Activated T-helper 1 cell treated with anti-CD3 and anti-CD28 coated beads, Interleukin-12 subunit alpha, Interleukin-12 subunit beta, Interleukin-2, Interleukin-4 antibody, amounts not matched to agents 30 ng/mL and 10 ng/mL and 1 ng/mL, durations not matched to agents 14 hours and 24 hours and 36 hours (primary cell): ENCODE results near the gene SNAPC2. TPM values are rescaled to one million over a fixed set of nuclear protein-coding genes. Genes with fewer than 3 reads are reported as not detected.
A peak's percentile ranks its signal among the peaks of the same experiment; 100 is the strongest.

Experiments
- DNase-seq: peaks from one replicate; pipeline ENCODE4 v3.0.0; 2021; ENCODE audit warnings: low spot score
- H3K27ac Mint-ChIP-seq: one replicate; pipeline ENCODE4 v1.8.0; 2021; ENCODE audit warnings: mild to moderate bottlenecking, mixed read lengths
- H3K27me3 Mint-ChIP-seq: one replicate; pipeline ENCODE4 v1.8.0; 2022; ENCODE audit warnings: mild to moderate bottlenecking, moderate library complexity, mixed read lengths; ENCODE audit not compliant: insufficient read depth
- H3K36me3 Mint-ChIP-seq: one replicate; pipeline ENCODE4 v1.8.0; 2021; ENCODE audit warnings: low read depth, mixed read lengths
- H3K4me1 Mint-ChIP-seq: one replicate; pipeline ENCODE4 v1.8.0; 2021; ENCODE audit warnings: low read depth, mixed read lengths
- H3K4me3 Mint-ChIP-seq: one replicate; pipeline ENCODE4 v1.8.0; 2021; ENCODE audit warnings: mild to moderate bottlenecking, moderate library complexity, mixed read lengths
- H3K9me3 Mint-ChIP-seq: one replicate; pipeline ENCODE4 v1.8.0; 2021; ENCODE audit warnings: mixed read lengths
- intact Hi-C: fragments of 100-400 bp; cut with micrococcal nuclease; formaldehyde crosslinking; loops from one replicate; pipeline ENCODE4 v1.15.1; 2024
- total RNA-seq: library from RNA; stranded (reverse); gene quantifications from 2 replicates; pipeline ENCODE4 v1.2.3, GENCODE V29; 2022

Gene SNAPC2
- total RNA-seq, 1 donor from 2014 or later: 21.3 TPM

- no peak for DNase-seq
- no peak overlapping the region for H3K27ac Mint-ChIP-seq
- H3K36me3 Mint-ChIP-seq: no peaks in the 10 kb centered on the region
- H3K4me3 Mint-ChIP-seq: no peak overlapping the region
- H3K9me3 Mint-ChIP-seq: no peaks in the 10 kb centered on the region
- peaks cover 13% of the 10 kb centered on the region for H3K4me1 Mint-ChIP-seq
- peaks cover 2% of the 10 kb centered on the region for H3K27me3 Mint-ChIP-seq
- intact Hi-C loops: no loop called here
These were observed 21.2 kb upstream of the SNAPC2 start for GRCh38 chr19:7898967-7899366.

- Mint-ChIP-seq H3K27ac (no peak overlapping the region), H3K9me3 (no peaks in the 10 kb centered on the region), H3K4me3 (no peak overlapping the region), H3K27me3 (peaks cover 2% of the 10 kb centered on the region), H3K36me3 (no peaks in the 10 kb centered on the region), H3K4me1 (peaks cover 18% of the 10 kb centered on the region)
- intact Hi-C loops: no loop called here
- no peak for DNase-seq
These were observed 20.3 kb upstream of the SNAPC2 start for GRCh38 chr19:7899751-7900378.

- H3K27ac Mint-ChIP-seq: no peak overlapping the region
- intact Hi-C loops: no loop called here
- peaks cover 23% of the 10 kb centered on the region for H3K4me1 Mint-ChIP-seq
- peak overlapping the region; percentile 26 for H3K4me3 Mint-ChIP-seq
- DNase-seq: no peak
- H3K27me3 Mint-ChIP-seq: peaks cover 2% of the 10 kb centered on the region
- no peaks in the 10 kb centered on the region for H3K9me3 Mint-ChIP-seq
- peaks cover 1% of the 10 kb centered on the region for H3K36me3 Mint-ChIP-seq
These were observed 19.7 kb upstream of the SNAPC2 start for GRCh38 chr19:7900401-7900870.

- Mint-ChIP-seq H3K4me1 (peaks cover 28% of the 10 kb centered on the region), H3K36me3 (peaks cover 5% of the 10 kb centered on the region), H3K9me3 (no peaks in the 10 kb centered on the region), H3K27me3 (peaks cover 2% of the 10 kb centered on the region), H3K4me3 (no peak overlapping the region), H3K27ac (no peak overlapping the region)
- intact Hi-C loops: no loop called here
- no peak for DNase-seq
These were observed 19.2 kb upstream of the SNAPC2 start for GRCh38 chr19:7900931-7901330.

GRCh38 chr19:7901337-7901736 lies 18.8 kb upstream of the SNAPC2 start:
- H3K4me3 Mint-ChIP-seq: no peak overlapping the region
- peaks cover 29% of the 10 kb centered on the region for H3K4me1 Mint-ChIP-seq
- H3K9me3 Mint-ChIP-seq: no peaks in the 10 kb centered on the region
- H3K27me3 Mint-ChIP-seq: peaks cover 2% of the 10 kb centered on the region
- DNase-seq: no peak
- H3K36me3 Mint-ChIP-seq: peaks cover 8% of the 10 kb centered on the region
- no peak overlapping the region for H3K27ac Mint-ChIP-seq
- intact Hi-C loops: no loop called here

- Mint-ChIP-seq H3K4me3 (peak overlapping the region; percentile 90), H3K9me3 (no peaks in the 10 kb centered on the region), H3K27me3 (peaks cover 2% of the 10 kb centered on the region), H3K27ac (peak overlapping the region; percentile 94), H3K4me1 (peaks cover 29% of the 10 kb centered on the region), H3K36me3 (peaks cover 8% of the 10 kb centered on the region)
- no peak for DNase-seq
- intact Hi-C loops: loop anchor here (1.0 kb wide), 5 partner anchors 17 to 223 kb away; partner anchors contain the start of genes SNAPC2, TIMM44 and TRAPPC5
These were observed 17.3 kb upstream of the SNAPC2 start for GRCh38 chr19:7902796-7903243.

GRCh38 chr19:7903244-7904073 lies 16.7 kb upstream of the SNAPC2 start, which contains the start of gene MAP2K7:
Gene MAP2K7, plus strand, starts transcription at chr19:7903877. Its CDS starts 68 bp downstream, at chr19:7903945.
- Mint-ChIP-seq H3K27me3 (peaks cover 2% of the 10 kb centered on the region), H3K27ac (peak within 1 kb of the TSS; percentile 94), H3K9me3 (no peaks in the 10 kb centered on the region), H3K4me1 (peaks cover 29% of the 10 kb centered on the region), H3K4me3 (peak within 1 kb of the TSS; percentile 90), H3K36me3 (peaks cover 9% of the 10 kb centered on the region)
- peak; percentile 100 for DNase-seq
- intact Hi-C loops: loop anchor here (1.0 kb wide), 5 partner anchors 17 to 223 kb away; partner anchors contain the start of genes SNAPC2, TIMM44 and TRAPPC5

GRCh38 chr19:7904074-7905020 lies 15.8 kb upstream of the SNAPC2 start:
- Mint-ChIP-seq H3K4me3 (peak overlapping the region; percentile 90), H3K4me1 (peaks cover 29% of the 10 kb centered on the region), H3K9me3 (no peaks in the 10 kb centered on the region), H3K27ac (peak overlapping the region; percentile 79), H3K36me3 (peaks cover 9% of the 10 kb centered on the region), H3K27me3 (peaks cover 2% of the 10 kb centered on the region)
- DNase-seq: peak; percentile 68
- intact Hi-C loops: no loop called here

GRCh38 chr19:7905268-7905667 lies 14.9 kb upstream of the SNAPC2 start:
- intact Hi-C loops: no loop called here
- Mint-ChIP-seq H3K27ac (peak overlapping the region; percentile 82), H3K9me3 (no peaks in the 10 kb centered on the region), H3K36me3 (peaks cover 9% of the 10 kb centered on the region), H3K27me3 (peaks cover 2% of the 10 kb centered on the region), H3K4me1 (peaks cover 29% of the 10 kb centered on the region), H3K4me3 (peak overlapping the region; percentile 86)
- DNase-seq: no peak

GRCh38 chr19:7905859-7906258 lies 14.3 kb upstream of the SNAPC2 start:
- intact Hi-C loops: no loop called here
- H3K9me3 Mint-ChIP-seq: no peaks in the 10 kb centered on the region
- H3K36me3 Mint-ChIP-seq: peaks cover 13% of the 10 kb centered on the region
- peaks cover 2% of the 10 kb centered on the region for H3K27me3 Mint-ChIP-seq
- DNase-seq: no peak
- peak overlapping the region; percentile 81 for H3K4me3 Mint-ChIP-seq
- H3K27ac Mint-ChIP-seq: peak overlapping the region; percentile 82
- peaks cover 29% of the 10 kb centered on the region for H3K4me1 Mint-ChIP-seq

- peaks cover 19% of the 10 kb centered on the region for H3K36me3 Mint-ChIP-seq
- H3K27me3 Mint-ChIP-seq: peaks cover 2% of the 10 kb centered on the region
- no peaks in the 10 kb centered on the region for H3K9me3 Mint-ChIP-seq
- H3K27ac Mint-ChIP-seq: no peak overlapping the region
- no peak overlapping the region for H3K4me3 Mint-ChIP-seq
- no peak for DNase-seq
- intact Hi-C loops: no loop called here
- peaks cover 29% of the 10 kb centered on the region for H3K4me1 Mint-ChIP-seq
These were observed 13.0 kb upstream of the SNAPC2 start for GRCh38 chr19:7907122-7907521.

- Mint-ChIP-seq H3K36me3 (peaks cover 20% of the 10 kb centered on the region), H3K4me3 (no peak overlapping the region), H3K27ac (no peak overlapping the region), H3K27me3 (peaks cover 2% of the 10 kb centered on the region), H3K9me3 (no peaks in the 10 kb centered on the region), H3K4me1 (peaks cover 27% of the 10 kb centered on the region)
- DNase-seq: no peak
- intact Hi-C loops: no loop called here
These were observed 12.6 kb upstream of the SNAPC2 start for GRCh38 chr19:7907544-7907943.
